ENCODE measurements around the gene TRPT1. TPM values are rescaled to one million over a fixed set of nuclear protein-coding genes. Genes with fewer than 3 reads are reported as not detected.

Gene TRPT1
- total and polyA plus RNA-seq, 9 of the 15 experiments (the other 6 are each of a cell fraction or from before 2014, with no cell fraction given) = 4.6 to 41.7 (median 23.1) TPM

- 0 out of 4 replicates have a peak, but pooled peaks of 1 of the 2 experiments have one; percentile 9 for TF ChIP-seq UBTF (IDR thresholded peaks at IDR 0.05; ENCODE audit: borderline replicate concordance in 1 of 2, low read depth in 2 of 2, low read length in 2 of 2)
- TF ChIP-seq EHMT2 (IDR thresholded peaks at IDR 0.05) = no peak
- no peak for TF ChIP-seq TCF3 (CRISPR knock-in tag; IDR thresholded peaks at IDR 0.05)
- TF ChIP-seq CC2D1A (IDR thresholded peaks at IDR 0.05) = no peak
- no peak for TF ChIP-seq BRF2 (IDR thresholded peaks at IDR 0.05; ENCODE audit: borderline replicate concordance, insufficient read depth, insufficient read length)
- TF ChIP-seq SREBF2 (CRISPR knock-in tag; IDR thresholded peaks at IDR 0.05) = no peak
- no peak for TF ChIP-seq ZNF217 (CRISPR knock-in tag; IDR thresholded peaks at IDR 0.05)
- TF ChIP-seq ZNF584 (CRISPR knock-in tag; IDR thresholded peaks at IDR 0.05; ENCODE audit: low read depth) = no peak
- no peak for TF ChIP-seq ZNF277 (CRISPR knock-in tag; IDR thresholded peaks at IDR 0.05; ENCODE audit: borderline replicate concordance)
- no peak for TF ChIP-seq CREB3L1 (IDR thresholded peaks at IDR 0.05; ENCODE audit: borderline replicate concordance, low read depth)
- no peak for TF ChIP-seq YBX1 (IDR thresholded peaks at IDR 0.05)
- no peak for TF ChIP-seq ARNT (IDR thresholded peaks at IDR 0.05)
- TF ChIP-seq GATA2 (CRISPR knock-in tag; IDR thresholded peaks at IDR 0.05) = no peak
- TF ChIP-seq SMARCA5 (IDR thresholded peaks at IDR 0.05) = no peak
- no peak for TF ChIP-seq TEAD1 (CRISPR knock-in tag; IDR thresholded peaks at IDR 0.05)
- TF ChIP-seq DEAF1 (CRISPR knock-in tag; IDR thresholded peaks at IDR 0.05) = no peak
- 0 out of 2 replicates have a peak, but pooled peaks have one; percentile 8 for TF ChIP-seq PREB (CRISPR knock-in tag; IDR thresholded peaks at IDR 0.05)
- no peak for TF ChIP-seq RBM25 (IDR thresholded peaks at IDR 0.05; ENCODE audit: low read depth, low read length, severe bottlenecking)
Observed at GRCh38 chr11:64247729-64248531, 21.9 kb upstream of the TRPT1 start (continued).
